SK-N-SH treated with all-trans-retinoic acid at 6 μM for 48 hours (cell line): ENCODE results near the gene RHBDD1.

Source experiments
- ARNTL ChIP-seq: fragments of 450-650 bp; formaldehyde crosslinking; IDR thresholded peaks from 2 replicates; pipeline ENCODE4 v1.5.0; 2020; ENCODE audit warnings: low read depth, mild to moderate bottlenecking, moderate library complexity, borderline replicate concordance
- ISL1 ChIP-seq: fragments of 250-450 bp; sonication (Bioruptor Pico); IDR thresholded peaks from 2 replicates; pipeline ENCODE4 v2.1.2; 2022; ENCODE audit warnings: mild to moderate bottlenecking, moderate library complexity
- TCF4 ChIP-seq: fragments of 250-450 bp; sonication (Bioruptor Pico); IDR thresholded peaks from 2 replicates; pipeline ENCODE4 v1.8.0; 2021; ENCODE audit warnings: mild to moderate bottlenecking, moderate library complexity, borderline replicate concordance
- ZFP3 ChIP-seq: fragments of 250-450 bp; sonication (Bioruptor Pico); IDR thresholded peaks from 2 replicates; pipeline ENCODE4 v1.5.0; 2020; ENCODE audit warnings: mild to moderate bottlenecking, moderate library complexity
- ZNF565 ChIP-seq: fragments of 450-650 bp; formaldehyde crosslinking; conservative IDR thresholded peaks from 2 replicates; pipeline ENCODE4 v1.5.0; 2020; ENCODE audit warnings: low read depth, mild to moderate bottlenecking, moderate library complexity
- TF ChIP-seq, protein P1 (sequence below): fragments of 250-450 bp; sonication (Bioruptor Pico); IDR thresholded peaks from 2 replicates; pipeline ENCODE4 v1.5.0; 2020; ENCODE audit warnings: mild to moderate bottlenecking, moderate library complexity

DNA sequence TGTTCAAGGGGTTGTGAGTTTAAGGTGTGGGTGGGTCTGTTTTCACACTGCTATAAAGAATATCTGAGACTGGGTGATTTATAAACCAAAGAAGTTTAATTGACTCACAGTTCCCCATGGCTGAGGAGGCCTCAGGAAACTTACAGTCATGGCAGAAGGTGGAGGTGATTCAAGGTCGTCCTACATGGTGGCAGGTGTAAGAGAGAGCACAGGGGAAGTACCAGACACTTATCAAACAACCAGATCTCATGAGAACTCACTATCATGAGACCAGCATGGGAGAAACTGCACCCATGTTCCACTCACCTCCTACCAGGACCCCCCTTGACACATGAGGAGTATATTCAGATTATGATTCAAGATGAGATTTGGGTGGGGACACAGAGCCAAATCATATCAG, 38.0 kb downstream of the RHBDD1 start:
- TF ChIP-seq, protein P1, sequence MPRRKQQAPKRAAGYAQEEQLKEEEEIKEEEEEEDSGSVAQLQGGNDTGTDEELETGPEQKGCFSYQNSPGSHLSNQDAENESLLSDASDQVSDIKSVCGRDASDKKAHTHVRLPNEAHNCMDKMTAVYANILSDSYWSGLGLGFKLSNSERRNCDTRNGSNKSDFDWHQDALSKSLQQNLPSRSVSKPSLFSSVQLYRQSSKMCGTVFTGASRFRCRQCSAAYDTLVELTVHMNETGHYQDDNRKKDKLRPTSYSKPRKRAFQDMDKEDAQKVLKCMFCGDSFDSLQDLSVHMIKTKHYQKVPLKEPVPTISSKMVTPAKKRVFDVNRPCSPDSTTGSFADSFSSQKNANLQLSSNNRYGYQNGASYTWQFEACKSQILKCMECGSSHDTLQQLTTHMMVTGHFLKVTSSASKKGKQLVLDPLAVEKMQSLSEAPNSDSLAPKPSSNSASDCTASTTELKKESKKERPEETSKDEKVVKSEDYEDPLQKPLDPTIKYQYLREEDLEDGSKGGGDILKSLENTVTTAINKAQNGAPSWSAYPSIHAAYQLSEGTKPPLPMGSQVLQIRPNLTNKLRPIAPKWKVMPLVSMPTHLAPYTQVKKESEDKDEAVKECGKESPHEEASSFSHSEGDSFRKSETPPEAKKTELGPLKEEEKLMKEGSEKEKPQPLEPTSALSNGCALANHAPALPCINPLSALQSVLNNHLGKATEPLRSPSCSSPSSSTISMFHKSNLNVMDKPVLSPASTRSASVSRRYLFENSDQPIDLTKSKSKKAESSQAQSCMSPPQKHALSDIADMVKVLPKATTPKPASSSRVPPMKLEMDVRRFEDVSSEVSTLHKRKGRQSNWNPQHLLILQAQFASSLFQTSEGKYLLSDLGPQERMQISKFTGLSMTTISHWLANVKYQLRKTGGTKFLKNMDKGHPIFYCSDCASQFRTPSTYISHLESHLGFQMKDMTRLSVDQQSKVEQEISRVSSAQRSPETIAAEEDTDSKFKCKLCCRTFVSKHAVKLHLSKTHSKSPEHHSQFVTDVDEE = no peak
- TF ChIP-seq ISL1 (CRISPR knock-in tag) (no peak), ZNF565 (CRISPR knock-in tag) (no peak), ARNTL (CRISPR knock-in tag) (no peak), TCF4 (CRISPR knock-in tag) (no peak), ZFP3 (no peak)
